HG02840 (cell line): ENCODE data around the gene CMTM7.

Source experiments
- ATAC-seq: cut with Tn5 transposase; IDR thresholded peaks from one replicate; pipeline ENCODE4 v1.9.1; 2021; ENCODE audit warnings: mild to moderate bottlenecking, moderate library complexity, moderate number of reproducible peaks; ENCODE audit not compliant: unreplicated experiment, low FRiP score

Gene CMTM7

DNA sequence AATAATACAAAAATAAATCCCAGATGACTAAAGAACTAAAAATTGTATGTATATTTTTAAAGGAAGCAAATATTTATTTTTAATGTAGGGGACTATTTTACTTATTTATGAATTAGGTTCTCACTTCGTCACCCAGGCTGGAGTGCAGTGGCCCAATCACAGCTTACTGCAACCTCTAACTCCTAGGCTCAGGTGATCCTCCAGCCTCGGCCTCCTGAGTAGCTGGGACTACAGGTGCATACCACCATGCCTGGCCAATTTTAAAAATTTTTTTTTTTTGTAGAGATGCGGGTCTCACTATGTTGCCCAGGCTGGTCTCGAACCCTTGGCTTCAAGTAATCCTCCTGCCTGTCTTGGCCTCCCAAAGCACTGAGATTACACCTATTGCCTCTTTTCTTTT lies 42.6 kb downstream of the CMTM7 start:
- no peak for ATAC-seq

DNA sequence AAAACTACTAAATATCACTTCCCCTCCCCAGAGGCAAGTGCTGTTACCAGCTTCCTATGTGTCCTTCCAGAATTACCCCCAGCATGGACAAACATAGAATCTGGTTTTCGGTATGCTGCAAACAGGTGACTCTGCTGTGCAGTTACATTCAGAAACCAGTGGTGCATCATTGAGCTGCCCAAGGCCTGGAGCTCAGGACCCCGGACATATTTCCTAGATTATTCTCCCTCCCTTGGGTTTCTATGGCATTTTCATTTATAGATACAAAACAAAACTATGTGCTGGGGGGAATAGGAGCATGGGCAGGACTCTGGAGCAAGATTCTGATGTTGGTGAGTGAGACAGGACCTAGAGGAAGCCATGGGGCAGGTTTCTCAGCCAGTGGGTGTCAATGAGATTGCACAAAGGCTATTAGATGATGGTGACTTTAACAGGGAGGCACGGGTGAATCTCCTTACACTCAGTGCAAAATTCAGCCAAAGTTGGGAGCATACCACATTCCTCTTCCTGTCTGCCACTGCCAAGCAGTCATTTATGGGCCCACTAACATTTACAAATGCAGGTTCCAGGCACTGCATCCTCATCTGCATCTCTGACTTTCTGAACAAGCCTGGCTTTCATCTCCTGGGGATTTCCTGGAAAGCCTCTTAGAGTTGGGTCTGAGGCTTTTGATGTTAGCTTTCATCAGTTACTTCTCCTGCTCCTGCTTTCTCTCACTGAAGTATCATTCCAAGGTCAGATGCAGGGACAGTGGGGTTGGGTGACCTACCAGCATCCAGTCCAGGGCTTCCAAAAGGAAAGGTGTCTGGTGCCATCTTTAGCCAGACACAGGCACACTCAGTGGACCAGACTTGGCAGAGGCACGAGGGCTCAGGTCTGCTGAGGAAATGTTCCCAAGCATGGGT lies 44.5 kb downstream of the CMTM7 start:
- ATAC-seq: no peak

DNA sequence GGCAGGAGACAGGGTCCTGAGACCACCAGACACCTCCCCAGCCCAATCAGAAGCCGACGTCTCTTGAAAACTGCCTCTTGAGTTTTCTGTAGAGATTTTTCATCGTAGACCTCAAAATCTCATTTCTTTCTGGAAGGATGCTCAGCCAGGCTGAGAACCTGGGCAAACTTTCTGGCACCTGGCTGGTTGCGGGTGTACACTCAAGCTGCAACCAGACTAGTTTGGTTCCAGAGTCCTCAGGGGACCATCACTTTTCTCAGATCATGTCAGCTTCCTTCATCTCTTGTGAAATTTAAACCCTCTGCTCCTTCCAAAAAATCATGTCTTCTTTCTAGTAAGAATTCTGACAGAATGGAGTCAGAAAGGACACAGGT lies 45.1 kb downstream of the CMTM7 start:
- no peak for ATAC-seq

DNA sequence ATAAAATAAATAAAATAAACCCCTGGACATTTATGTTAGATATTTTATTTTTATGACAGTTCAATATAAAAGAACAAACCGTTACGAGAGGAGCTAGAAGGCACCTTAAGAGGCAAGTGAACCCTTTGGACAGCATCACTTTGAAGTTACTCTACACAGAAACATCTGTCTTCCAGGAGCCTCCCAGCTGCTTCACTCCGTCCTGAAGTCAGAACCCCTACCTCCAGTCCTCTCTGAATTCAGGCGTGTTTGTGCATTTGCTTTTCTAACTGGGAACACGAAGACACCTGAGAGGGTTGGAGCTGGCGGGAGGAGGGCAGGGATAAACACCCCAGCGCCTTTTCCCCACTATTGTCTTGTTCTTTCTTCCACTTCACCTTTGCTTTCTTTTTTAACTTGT lies 46.2 kb downstream of the CMTM7 start:
- no peak for ATAC-seq

DNA sequence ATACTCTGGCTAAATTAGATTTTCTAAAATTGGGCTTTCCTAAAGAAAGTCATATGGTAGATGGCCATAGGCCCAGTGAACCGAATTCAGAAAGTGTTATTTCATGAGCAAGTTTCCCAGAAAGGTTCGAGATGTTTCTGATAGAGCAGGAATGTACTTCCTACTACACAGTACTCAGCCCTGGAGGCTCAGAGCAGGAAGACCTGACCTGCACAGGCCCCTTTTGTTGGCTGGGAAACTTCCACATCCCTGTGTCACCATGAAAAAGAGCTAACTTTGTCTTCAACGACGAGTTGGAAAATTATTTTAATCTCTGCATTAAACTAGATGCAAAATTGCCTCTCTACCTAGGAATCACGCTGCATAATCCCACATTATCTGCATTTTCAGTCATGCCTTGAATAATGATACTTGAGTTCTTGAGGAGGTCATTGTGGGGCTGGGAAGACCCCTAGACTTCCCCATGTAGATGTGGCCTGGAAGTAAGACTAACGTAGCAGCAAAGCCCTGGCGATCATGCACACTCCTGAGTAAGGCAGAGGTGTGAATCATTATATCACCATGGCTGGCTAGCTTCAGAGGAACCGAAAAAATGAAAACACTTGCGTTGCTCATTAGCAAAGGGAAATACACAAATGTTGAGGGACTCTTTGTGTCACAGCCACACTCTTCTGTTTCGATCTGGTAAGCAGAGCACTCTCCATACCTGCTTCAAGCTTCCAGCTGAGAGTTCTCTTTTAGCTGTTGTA lies 47.1 kb downstream of the CMTM7 start:
- ATAC-seq: peak; percentile 87

DNA sequence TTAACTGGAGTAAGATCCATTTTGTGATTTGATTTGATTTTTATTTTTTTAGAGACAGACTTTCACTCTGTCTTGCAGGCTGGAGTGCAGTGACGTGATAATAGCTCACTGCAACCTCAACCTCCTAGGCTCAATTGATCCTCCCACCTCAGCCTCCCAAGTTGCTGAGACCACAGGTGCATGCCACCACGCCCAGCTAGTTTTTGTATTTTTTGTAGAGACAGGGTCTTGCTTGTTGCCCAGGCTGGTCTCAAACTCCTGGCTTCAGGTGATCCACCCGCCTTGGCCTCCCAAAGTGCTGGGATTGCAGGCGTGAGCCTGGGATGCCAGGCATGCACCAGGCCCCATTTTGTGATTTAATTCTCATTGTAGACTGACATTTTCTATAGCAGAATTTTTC lies 47.8 kb downstream of the CMTM7 start:
- peak; percentile 18 for ATAC-seq

DNA sequence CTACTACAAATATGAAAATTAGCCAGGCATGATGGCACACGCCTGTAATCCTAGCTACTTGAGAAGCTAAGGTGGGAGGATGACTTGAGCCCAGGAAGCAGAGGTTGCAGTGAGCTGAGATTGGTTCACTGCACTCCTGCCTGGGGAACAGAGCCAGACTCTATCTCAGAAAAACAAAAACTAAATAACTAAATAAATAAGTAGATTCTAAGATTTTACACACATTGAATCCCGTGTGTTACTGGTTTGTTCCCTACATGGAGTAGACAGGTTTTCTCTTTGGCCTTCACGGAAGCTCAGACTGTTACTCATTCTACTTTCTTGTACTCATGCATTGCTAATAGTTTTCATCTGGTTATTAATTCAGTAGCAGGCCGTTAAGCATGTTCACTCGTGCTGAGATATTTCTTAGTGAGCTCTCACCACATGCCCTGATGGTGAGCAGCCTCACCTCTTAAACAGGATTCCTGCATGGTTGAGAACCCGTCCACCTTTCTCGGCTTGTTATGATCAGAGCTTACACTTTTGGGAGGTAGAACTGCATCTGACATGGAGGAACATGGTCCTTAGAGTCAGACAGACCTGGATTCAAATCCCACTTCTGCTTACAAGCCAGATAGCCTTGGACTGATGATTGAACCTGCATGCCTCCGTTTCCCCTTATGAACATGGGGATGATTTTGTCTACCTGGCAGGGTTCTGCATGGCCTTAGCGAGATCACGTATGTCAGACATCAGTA lies 49.1 kb downstream of the CMTM7 start:
- no peak for ATAC-seq

DNA sequence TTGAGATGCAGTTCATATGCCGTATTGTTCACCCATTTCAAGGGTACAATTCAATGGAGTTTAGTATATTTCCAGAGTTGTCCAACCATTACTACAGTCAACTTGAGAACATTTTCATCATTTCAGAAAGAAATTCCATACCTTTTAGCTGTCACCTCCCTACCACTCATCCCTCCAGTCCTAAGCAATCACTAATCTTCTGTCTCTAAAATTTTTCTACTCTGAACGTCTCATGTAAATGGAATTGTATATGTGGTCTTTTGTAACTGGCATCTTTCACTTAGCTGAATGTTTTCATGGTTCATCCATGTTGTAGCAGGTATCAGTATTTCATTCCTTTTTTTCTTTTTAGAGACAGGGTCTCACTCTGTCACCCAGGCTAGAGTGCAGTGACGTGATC lies 51.1 kb downstream of the CMTM7 start:
- no peak for ATAC-seq

DNA sequence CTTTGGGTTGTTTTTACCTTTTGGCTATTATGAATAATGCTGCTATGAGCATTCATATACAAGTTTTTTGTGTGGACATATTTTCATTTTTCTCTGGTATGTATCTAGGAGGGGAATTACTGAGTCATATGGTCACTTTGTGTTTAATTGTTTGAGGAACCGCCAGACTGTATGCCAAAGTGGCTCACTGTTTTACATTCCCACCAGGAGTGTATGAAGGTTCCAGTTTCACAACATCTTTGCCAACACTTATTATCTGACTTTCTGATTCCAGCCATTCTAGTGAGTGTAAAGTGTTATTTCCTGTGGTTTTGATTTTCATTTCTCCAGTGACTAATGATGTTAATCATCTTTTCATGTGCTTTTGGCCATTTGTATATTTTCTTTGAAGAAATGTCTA lies 51.8 kb downstream of the CMTM7 start:
- ATAC-seq: no peak

DNA sequence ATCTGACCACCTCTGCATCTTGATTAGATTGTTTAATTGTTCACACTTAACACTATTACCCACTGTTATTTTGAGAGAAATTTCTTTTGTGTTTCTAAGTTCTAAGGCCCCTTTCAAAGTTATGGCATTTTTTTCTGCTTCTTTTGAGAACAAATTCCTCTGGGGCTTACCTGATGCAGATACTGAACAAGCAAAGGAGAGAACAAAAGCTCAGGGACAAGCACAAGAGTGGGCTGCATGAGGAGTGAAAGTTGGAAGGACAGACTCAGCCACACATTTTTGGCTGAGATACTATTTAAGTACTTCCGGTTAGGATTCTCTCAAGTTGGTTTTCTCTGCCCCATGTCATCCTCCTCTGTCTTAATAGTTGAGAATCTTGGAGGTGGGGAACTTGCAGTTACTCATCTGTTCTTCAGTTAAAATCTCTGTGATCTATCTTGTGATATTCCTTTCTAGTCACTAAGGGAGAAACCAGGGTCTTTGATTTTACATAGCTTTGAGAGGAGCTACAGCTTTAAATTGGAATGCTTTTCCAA lies 56.3 kb downstream of the CMTM7 start:
- ATAC-seq: no peak

DNA sequence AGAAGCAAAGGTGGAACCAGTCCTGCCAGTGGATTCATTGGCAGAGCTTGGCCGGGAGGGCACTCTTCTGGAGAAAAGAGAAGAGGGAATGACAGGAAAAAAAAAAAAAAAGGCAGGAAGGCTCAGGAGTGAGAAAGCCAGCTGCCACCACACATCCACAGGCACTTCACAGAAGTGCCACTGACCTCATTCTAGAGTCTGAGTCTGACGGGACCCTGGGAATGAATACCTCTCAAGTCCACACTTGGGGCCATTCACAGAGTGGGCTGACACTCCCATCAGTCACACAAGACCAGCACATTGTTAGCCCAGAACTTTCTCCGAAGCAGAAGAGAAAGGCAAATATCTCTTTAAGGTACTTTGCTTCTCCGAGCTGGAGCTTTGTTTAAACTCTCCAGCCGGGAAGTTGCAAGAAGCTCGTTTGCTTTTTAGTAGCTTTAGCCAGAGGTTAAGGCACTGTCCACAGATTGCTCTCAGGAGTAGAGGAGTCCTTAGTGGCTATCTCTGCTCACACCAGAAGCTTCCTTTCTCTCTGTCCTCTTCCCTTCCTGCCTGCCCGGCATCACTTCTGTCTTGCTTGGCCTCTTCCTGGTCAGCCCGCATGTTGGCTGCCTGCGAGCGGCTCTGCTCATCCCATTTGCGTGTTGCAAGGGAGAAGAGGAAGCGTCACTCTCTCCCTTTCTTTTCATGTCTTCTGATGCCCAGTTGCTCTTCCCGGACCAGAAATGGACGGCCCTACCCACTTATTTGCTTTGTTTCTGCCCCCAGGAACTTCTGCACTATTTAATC lies 57.2 kb downstream of the CMTM7 start:
- no peak for ATAC-seq

DNA sequence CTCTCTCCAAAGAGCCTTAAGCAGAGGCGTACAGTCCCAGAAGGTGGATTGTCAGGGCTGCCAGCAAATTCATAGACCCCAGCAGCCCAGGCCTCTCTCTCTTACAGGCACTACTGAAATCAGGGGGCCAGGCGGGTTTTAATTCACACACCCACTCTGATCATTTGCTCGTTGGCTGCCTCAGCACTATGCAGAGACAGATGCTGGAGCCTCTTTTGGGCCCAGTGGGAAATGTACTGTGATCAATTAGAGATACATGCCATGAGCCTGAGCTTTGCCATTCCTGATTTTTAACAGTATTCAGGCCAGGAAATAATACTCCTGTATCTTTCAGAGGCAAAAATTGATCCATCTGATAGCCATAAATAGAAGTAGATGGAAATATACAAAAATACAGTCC lies 58.0 kb downstream of the CMTM7 start:
- ATAC-seq: no peak

DNA sequence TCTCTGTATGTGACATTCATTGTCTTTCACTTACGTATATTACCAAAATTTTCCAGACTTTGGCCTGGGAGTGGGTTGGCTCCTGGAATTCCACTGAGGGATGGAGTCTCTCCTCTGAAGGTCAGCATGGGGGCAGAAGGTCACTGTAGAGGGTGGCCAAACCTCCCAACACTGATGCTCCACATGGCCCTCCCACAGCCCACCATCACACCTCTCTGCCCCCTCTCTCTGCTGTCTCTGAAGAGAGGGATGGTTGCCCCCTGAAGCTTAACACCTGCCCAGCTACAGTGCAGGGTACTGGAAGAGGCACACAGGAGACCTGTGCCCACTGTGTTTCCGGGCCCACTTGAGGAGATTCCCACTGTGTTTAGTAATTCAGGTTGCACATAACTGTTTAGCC lies 58.8 kb downstream of the CMTM7 start:
- ATAC-seq: no peak

DNA sequence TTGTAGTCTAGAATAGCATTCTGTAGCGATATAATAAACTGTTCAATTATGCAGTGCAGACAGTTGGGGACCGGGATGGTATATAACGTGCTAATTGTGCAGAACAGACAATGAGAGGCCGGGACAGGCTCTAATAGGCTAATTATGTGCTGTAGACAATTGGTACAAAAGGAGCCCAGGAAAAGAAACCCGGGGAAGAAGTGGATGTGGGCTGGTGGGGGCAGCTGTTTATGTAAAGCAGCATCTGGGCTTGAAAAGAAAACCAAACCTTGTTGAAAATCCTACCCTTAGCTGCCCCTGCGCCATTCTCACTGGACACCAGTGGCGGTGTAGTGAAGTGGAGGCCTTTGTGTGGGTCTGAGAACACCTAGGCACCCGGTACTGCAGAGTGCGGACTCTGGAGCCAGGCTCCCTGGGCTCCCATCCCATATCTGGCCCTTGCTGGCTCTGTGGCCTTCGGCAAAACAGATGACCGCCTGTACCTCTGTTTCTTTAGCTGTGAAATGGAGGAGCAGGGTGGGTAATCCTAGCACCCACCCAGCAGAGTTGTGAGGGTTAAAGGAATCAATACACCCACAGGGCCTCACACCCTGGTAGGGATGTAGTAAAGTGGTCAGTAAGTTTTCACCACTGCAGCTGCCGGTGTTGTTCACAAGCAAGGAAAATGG lies 59.5 kb downstream of the CMTM7 start:
- no peak for ATAC-seq

DNA sequence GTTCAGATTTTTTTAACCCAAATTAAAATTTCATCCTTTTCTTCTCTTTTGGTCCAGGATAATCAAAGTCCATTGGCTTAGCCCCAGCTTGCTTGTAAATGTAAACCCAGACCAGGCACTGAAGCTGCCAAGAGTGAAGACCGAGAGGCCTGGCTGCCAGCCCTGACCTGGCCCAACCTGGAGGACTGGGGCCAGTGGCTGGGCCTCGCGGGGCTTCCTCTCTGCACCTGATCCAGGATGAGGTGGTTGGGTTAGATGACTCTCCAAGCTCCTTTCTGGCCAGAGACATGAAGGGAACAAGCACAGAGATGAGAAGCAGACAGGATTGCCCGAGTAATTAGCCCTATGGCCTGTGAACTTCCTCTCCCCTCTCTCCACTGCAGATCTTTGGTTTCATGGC lies 60.4 kb downstream of the CMTM7 start:
- no peak for ATAC-seq

DNA sequence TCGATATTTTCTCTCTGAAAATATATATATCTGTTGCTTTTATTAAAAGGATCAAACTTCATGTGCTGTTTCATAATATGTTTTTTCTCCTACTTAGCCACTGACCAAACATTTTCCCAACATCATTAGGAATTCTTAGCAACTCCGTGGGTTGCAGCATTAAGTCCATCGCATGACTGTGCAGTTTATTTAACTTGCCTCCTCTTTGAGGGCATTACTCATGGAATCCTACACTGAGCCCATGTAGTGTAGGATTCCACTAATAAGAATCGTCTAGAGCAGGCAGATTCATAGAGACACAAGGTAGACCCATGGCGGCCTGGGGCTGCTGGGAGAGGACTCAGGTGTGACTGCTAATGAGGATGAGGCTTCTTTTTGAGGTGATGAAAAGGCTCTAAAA lies 61.7 kb downstream of the CMTM7 start:
- no peak for ATAC-seq

DNA sequence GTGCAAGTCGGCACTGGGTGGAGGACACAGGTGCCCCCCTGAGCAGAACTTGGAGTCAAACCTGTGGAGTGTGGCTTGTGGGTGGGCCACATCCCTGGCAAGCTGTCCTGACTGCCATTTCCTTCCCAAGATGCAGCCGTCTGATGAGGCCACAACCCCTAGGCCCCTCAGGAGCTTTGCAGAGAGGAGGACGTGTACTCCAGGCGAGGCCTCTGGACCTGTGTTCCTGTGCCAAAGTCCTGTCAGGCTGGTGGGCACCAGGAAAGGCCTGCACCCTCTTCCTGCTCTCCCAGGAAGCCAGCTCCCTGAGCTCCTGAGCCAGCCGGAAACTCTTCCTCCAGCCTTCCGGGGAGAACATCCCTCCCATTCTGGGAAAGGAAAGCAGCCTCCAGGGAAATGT lies 62.5 kb downstream of the CMTM7 start:
- no peak for ATAC-seq

DNA sequence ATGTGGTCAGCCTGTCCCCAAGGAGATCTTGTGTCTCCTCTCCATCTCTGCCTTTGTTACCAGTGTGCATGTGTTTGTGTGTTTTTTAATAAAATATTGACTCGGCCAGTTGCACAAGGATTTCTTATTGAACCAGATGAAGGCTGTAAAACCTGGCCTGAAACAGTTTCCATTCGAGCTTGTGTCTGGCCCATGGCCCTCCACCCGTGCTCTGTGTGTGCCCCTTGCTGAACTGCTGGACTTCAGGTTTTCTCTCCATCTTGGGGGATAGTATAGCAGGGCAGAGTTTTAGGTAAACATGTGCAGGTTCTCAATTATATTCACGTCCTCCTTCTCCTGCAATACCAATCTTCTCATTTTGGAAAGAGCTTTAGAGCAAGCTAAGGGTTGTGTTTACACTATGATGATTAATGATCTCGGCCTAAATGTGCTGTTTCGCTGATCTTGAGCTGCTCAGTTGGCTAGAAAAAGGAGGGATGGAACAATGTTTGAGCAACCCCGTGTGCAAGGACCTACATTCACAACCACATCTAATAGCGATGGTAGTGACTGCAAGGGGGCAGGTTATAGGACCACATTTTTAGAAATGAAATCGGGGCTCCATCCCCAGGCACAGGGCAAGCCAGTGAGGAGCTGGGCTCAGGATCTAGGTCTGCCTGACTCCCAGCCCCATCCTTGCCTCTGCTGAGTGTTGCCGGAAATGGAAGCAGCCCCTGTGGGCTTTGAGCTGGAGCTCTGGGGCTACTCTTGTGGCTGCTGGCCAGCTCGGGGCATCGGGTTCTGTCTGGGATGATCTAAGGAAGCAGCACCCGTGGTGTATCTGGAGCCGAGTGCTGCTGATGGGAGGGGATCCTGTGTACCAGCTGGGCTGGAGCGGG lies 63.3 kb downstream of the CMTM7 start:
- no peak for ATAC-seq
